SU-DHL-6 (cell line): Measurements from ENCODE around the gene RC3H2.

Source experiments
- H2AFZ ChIP-seq: fragments of 200-600 bp; sonication (generic); 2 replicates; pipeline ENCODE4 v1.6.1; 2014; ENCODE audit warnings: low read depth, mild to moderate bottlenecking, moderate library complexity, mixed read lengths, antibody characterized with exemption, low read length; ENCODE audit not compliant: severe bottlenecking
- H3F3A ChIP-seq: fragments of 200-600 bp; shearing (Covaris generic); 2 replicates; pipeline ENCODE4 v1.6.0; 2016; ENCODE audit warnings: antibody characterized with exemption, mild to moderate bottlenecking; ENCODE audit not compliant: insufficient read depth
- H3K27ac ChIP-seq: fragments of 200-600 bp; sonication (generic); 2 replicates; pipeline ENCODE4 v1.5.1; 2016; ENCODE audit warnings: low read depth, mild to moderate bottlenecking, low read length, moderate library complexity, mixed read lengths
- H3K27me3 ChIP-seq: fragments of 200-600 bp; sonication (generic), shearing (Covaris generic); 2 replicates; pipeline ENCODE4 v1.6.0; 2014; ENCODE audit warnings: mild to moderate bottlenecking, low read length
- H3K36me3 ChIP-seq: fragments of 200-600 bp; sonication (generic); 2 replicates; pipeline ENCODE4 v1.6.1; 2014; ENCODE audit warnings: mild to moderate bottlenecking, low read length, mixed read lengths
- H3K4me2 ChIP-seq: fragments of 300-600, 200-600 bp; shearing (Covaris generic), sonication (generic); 2 replicates; pipeline ENCODE4 v1.6.0; 2014; ENCODE audit warnings: low read length, low read depth, mild to moderate bottlenecking; ENCODE audit not compliant: poor library complexity, severe bottlenecking
- H3K4me3 ChIP-seq: fragments of 200-600 bp; sonication (generic); 2 replicates; pipeline ENCODE4 v1.5.1; 2014; ENCODE audit warnings: antibody characterized with exemption, low read length, mild to moderate bottlenecking, mixed read lengths; ENCODE audit not compliant: insufficient read depth, poor library complexity, severe bottlenecking
- H3K79me2 ChIP-seq: fragments of 200-600 bp; sonication (generic); 2 replicates; pipeline ENCODE4 v1.6.1; 2014; ENCODE audit warnings: mild to moderate bottlenecking, low read length, moderate library complexity; ENCODE audit not compliant: insufficient read depth
- H3K9ac ChIP-seq: fragments of 200-600 bp; sonication (generic); 2 replicates; pipeline ENCODE4 v1.7.0; 2014; ENCODE audit warnings: mild to moderate bottlenecking, low read length
- H3K9me2 ChIP-seq: fragments of 200-600 bp; sonication (generic); replicated peaks from 2 replicates; pipeline ENCODE4 v1.6.1; 2014; ENCODE audit warnings: low read length; ENCODE audit not compliant: insufficient read depth
- H3K9me3 ChIP-seq: fragments of 200-600 bp; sonication (generic); 2 replicates; pipeline ENCODE4 v1.6.1; 2014; ENCODE audit warnings: low read length, mixed read lengths; ENCODE audit not compliant: insufficient read depth
- H4K20me1 ChIP-seq: fragments of 200-600 bp; sonication (generic); 2 replicates; pipeline ENCODE4 v1.6.1; 2014; ENCODE audit warnings: low read depth, mild to moderate bottlenecking, antibody characterized with exemption, low read length, moderate library complexity, mixed read lengths
- CTCF ChIP-seq: fragments of 200-600 bp; sonication (generic); IDR thresholded peaks from one replicate; pipeline ENCODE4 v1.5.1; 2017; ENCODE audit warnings: antibody characterized with exemption, mild to moderate bottlenecking, low read length, moderate library complexity; ENCODE audit not compliant: insufficient read depth, poor library complexity, severe bottlenecking
- EZH2phosphoT487 ChIP-seq: fragments of 200-600 bp; sonication (generic), shearing (Covaris generic); conservative IDR thresholded peaks from 2 replicates; pipeline ENCODE4 v1.6.1; 2018; ENCODE audit warnings: mild to moderate bottlenecking, antibody characterized with exemption, low read length, moderate library complexity, mixed read lengths

RC3H2 gene

GRCh38 chr9:122797316-122798063 is 107.7 kb downstream of the RC3H2 start:
- no peaks in the 10 kb centered on the region for H3F3A ChIP-seq
- no peak overlapping the region for H3K4me2 ChIP-seq
- H3K79me2 ChIP-seq = no peaks in the 10 kb centered on the region
- H3K9ac ChIP-seq = no peak overlapping the region
- H4K20me1 ChIP-seq = no peaks in the 10 kb centered on the region
- no peak overlapping the region for H3K4me3 ChIP-seq
- H3K9me3 ChIP-seq = no peaks in the 10 kb centered on the region
- H2AFZ ChIP-seq = no peak overlapping the region
- H3K27me3 ChIP-seq = no peaks in the 10 kb centered on the region
- TF ChIP-seq CTCF (no peak), EZH2phosphoT487 (no peak)
- H3K36me3 ChIP-seq = no peaks in the 10 kb centered on the region
- no peaks in the 10 kb centered on the region for H3K9me2 ChIP-seq
- no peak overlapping the region for H3K27ac ChIP-seq
